Testis (tissue), 3 donors: ENCODE results near the gene RILPL1. TPM values are rescaled to one million over a fixed set of nuclear protein-coding genes. Genes with fewer than 3 reads are reported as not detected.
A peak's percentile ranks its signal among the peaks of the same experiment; 100 is the strongest.

ENCODE experiments used
- DNase-seq: peaks from one replicate; pipeline ENCODE4 v3.0.0-alpha.2; 2019
- H3K27ac ChIP-seq, 2 donors: fragments of 200-600 bp; sonication (generic); one replicate each; pipeline ENCODE4 v1.5.1; 2019
- H3K27me3 ChIP-seq: fragments of 200-600 bp; sonication (generic); one replicate; pipeline ENCODE4 v1.5.1; 2019
- H3K36me3 ChIP-seq: fragments of 200-600 bp; sonication (generic); one replicate; pipeline ENCODE4 v1.5.1; 2017; ENCODE audit warnings: low read depth; ENCODE audit errors: missing control alignments
- H3K4me1 ChIP-seq: fragments of 200-600 bp; sonication (generic); one replicate; pipeline ENCODE4 v1.5.1; 2019
- H3K4me3 ChIP-seq, 2 donors: fragments of 200-600 bp; sonication (generic); one replicate each; pipeline ENCODE4 v1.5.1; 2017 to 2019
- H3K9me3 ChIP-seq: fragments of 200-600 bp; sonication (generic); one replicate; pipeline ENCODE4 v1.5.1; 2017
- POLR2A ChIP-seq: fragments of 450-650 bp; IDR thresholded peaks from one replicate; pipeline ENCODE4 v1.6.1; 2017; ENCODE audit warnings: antibody characterized with exemption, mild to moderate bottlenecking, moderate library complexity
- WGBS, 2 donors: methylation state at CpG; one replicate each; pipeline ENCODE4 v1.1.5; 2018; 5-methylcytosine and 5-hydroxymethylcytosine counted together
- intact Hi-C: fragments of 100-400 bp; cut with DNase I; formaldehyde crosslinking; loops from one replicate; pipeline ENCODE4 v1.15.1; 2023; ENCODE audit warnings: low total_unique reads
- polyA plus RNA-seq: library from polyadenylated mRNA; stranded (reverse); fragments of 350-450 nt; fragmentation: Illumina TruSeq; extraction: RNeasy Lipid Tissue Mini Kit (QIAGEN cat#74804); gene quantifications from one replicate; pipeline ENCODE4 v1.2.3, GENCODE V29; 2014; ENCODE audit warnings: low read depth, low replicate concordance; ENCODE audit not compliant: insufficient read depth
- total RNA-seq, 2 donors: library from RNA; depleted of rRNA; stranded (reverse); fragments of >200 nt; gene quantifications; one replicate each; pipeline ENCODE4 v1.2.3, GENCODE V29; 2016
- TF ChIP-seq, protein P1 (sequence below), 3 experiments: fragments of 450-650 bp in 2 of 3; fragments of 200-600 bp in 1 of 3; sonication (generic) in 1 of 3; IDR thresholded peaks; one replicate each; pipeline ENCODE4 v1.5.1; 2016 to 2019; ENCODE audit warnings: antibody characterized with exemption in 3 of 3, mild to moderate bottlenecking in 2 of 3, moderate library complexity in 1 of 3

RILPL1 gene
- total and polyA plus RNA-seq, 3 donors from 2014 or later = 14.8 to 20.9 (median 16.8) TPM

DNA sequence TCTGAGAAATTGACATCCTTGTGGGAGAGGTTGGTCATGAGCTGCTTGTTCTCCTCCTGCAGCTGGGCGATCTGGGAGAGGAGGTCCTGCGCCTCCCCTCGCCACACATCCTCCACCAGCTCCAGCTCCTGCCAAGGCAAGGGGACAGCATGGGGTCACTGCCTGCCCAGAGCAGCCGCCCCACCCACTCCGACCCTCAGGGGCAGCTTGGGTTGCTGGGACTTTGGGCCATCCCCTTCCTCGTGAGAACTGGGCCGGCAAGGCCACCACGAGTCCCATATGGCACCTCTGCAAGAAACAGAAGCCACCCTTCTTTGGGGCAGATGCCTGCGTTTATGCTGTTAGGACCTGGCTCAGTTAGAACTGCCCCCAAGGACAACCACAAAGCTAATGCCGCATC lies 10.0 kb downstream of the RILPL1 start:
- H3K27ac ChIP-seq = no peak overlapping the region
- no peak for DNase-seq
- H3K4me1 ChIP-seq = peaks cover 10% of the 10 kb centered on the region
- TF ChIP-seq, protein P1, sequence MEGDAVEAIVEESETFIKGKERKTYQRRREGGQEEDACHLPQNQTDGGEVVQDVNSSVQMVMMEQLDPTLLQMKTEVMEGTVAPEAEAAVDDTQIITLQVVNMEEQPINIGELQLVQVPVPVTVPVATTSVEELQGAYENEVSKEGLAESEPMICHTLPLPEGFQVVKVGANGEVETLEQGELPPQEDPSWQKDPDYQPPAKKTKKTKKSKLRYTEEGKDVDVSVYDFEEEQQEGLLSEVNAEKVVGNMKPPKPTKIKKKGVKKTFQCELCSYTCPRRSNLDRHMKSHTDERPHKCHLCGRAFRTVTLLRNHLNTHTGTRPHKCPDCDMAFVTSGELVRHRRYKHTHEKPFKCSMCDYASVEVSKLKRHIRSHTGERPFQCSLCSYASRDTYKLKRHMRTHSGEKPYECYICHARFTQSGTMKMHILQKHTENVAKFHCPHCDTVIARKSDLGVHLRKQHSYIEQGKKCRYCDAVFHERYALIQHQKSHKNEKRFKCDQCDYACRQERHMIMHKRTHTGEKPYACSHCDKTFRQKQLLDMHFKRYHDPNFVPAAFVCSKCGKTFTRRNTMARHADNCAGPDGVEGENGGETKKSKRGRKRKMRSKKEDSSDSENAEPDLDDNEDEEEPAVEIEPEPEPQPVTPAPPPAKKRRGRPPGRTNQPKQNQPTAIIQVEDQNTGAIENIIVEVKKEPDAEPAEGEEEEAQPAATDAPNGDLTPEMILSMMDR (IDR thresholded peaks at IDR 0.05) = no peak
- TF ChIP-seq POLR2A = no peak
- no peaks in the 10 kb centered on the region for H3K9me3 ChIP-seq
- H3K4me3 ChIP-seq = no peak overlapping the region
- intact Hi-C loops = no loop called here
- no peaks in the 10 kb centered on the region for H3K36me3 ChIP-seq
- WGBS, 2 donors = 80 to 91% methylated on average over 1 to 10 of the region's 10 CpGs
- H3K27me3 ChIP-seq = no peaks in the 10 kb centered on the region

GRCh38 chr12:123522164-123522563 lies 11.4 kb downstream of the RILPL1 start:
- H3K27ac ChIP-seq = no peak overlapping the region
- H3K4me1 ChIP-seq = peaks cover 10% of the 10 kb centered on the region
- no peak for DNase-seq
- TF ChIP-seq, protein P1 (IDR thresholded peaks at IDR 0.05) = no peak
- TF ChIP-seq POLR2A = no peak
- H3K4me3 ChIP-seq = no peak overlapping the region
- WGBS, 2 donors = 86 to 91% methylated on average over 7 of the region's 7 CpGs
- intact Hi-C loops = no loop called here
- no peaks in the 10 kb centered on the region for H3K27me3 ChIP-seq
- H3K9me3 ChIP-seq = no peaks in the 10 kb centered on the region
- no peaks in the 10 kb centered on the region for H3K36me3 ChIP-seq

DNA sequence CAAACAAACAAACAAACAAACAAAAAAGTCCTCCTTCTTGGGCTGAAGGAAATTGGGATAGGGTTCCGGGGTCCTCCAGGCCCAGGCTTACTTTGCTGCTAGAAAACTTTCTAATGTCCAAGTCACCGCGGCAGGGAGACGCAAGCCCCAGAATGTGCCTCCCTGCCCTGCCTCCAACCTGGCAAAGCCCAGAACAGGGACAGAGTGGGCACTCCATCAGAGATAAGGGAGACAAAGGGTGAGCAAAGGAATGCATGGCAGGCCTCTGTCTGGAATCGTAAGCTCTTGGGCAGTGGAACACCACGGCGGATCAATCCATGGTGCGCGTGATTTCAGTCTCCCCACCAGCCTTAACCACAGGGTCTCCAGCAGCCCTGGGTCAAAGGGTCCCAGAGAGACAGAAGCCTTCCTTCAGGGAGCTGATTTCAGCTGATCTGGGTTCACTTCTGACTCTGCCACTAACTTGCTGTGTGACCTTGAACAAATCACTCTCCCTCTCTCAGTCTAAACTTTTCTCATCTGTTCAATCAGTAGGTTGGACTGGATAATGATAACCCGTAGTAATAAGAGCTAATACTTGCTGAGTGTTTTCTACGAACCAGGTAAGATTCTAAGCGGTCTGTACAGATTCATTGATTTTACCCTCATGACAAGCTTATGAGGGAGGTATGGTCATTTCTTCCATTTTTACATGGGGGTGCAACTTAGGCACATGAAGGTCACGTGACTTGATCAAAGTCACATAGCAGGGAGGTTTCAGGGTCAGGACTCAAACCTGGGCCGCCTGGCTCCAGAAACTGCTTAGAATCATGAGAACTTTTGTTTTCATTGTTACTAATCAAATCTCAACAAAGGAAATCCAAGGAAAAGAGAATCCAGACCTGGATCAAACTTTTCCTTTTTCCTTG lies 12.7 kb downstream of the RILPL1 start:
- 77 to 88% methylated on average over 14 of the region's 14 CpGs for WGBS, 2 donors
- Histone ChIP-seq H3K4me3 (no peak overlapping the region), H3K4me1 (peaks cover 10% of the 10 kb centered on the region), H3K9me3 (no peaks in the 10 kb centered on the region), H3K36me3 (no peaks in the 10 kb centered on the region), H3K27me3 (no peaks in the 10 kb centered on the region), H3K27ac (peak overlapping the region in 1 of 2 donors; percentile 30)
- DNase-seq = no peak
- intact Hi-C loops = no loop called here
- TF ChIP-seq, protein P1 (IDR thresholded peaks at IDR 0.05) = no peak
- no peak for TF ChIP-seq POLR2A

DNA sequence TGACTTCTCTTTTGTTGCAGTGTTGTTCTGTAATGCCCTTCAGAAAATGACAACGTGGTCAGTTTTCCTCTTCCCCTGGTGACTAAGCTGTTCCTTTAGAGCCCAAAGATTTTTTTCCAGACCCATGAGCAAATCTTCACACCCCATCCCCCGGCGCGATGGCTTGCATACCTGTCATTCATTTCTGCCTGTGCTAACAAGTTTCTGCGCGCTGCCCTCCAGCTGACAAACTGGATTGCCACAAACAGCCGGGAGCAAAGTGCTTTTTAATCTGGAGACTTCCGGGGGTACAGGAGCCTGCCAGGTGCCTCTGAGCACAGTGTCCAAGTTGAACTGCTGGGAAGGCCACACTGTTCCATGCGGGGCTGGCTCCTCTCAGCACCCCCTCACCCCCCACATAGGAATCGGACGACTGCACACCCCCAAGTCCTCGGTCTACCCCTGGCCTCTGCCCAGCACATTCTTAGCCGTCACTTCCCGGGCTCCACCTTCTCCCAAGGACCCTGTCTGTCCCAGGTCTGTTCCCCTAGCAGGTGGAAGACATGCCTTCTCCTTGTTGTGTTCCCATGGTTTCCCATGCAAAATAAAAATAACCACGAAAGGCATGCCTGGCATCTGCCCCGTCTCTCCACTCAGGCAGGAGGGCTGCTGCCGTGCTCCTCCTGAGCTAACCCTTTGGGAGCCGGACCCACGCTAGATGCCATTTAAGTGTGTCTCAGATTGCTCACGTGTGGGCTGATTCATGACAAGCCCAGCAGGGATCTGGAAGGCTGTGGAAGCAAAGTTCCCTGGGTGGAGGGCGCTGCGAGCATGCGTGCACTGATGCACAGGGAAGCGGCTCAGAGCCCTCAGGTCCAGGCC lies 14.1 kb downstream of the RILPL1 start:
- H3K4me1 ChIP-seq = peaks cover 10% of the 10 kb centered on the region
- DNase-seq = no peak
- H3K36me3 ChIP-seq = no peaks in the 10 kb centered on the region
- H3K27ac ChIP-seq = no peak overlapping the region
- H3K4me3 ChIP-seq = no peak overlapping the region
- intact Hi-C loops = no loop called here
- H3K27me3 ChIP-seq = no peaks in the 10 kb centered on the region
- no peak for TF ChIP-seq POLR2A
- TF ChIP-seq, protein P1 (IDR thresholded peaks at IDR 0.05) = no peak
- no peaks in the 10 kb centered on the region for H3K9me3 ChIP-seq
- 68 to 73% methylated on average over 20 to 24 of the region's 24 CpGs for WGBS, 2 donors
